ENCODE measurements around the gene CSKMT. TPM values are rescaled to one million over a fixed set of nuclear protein-coding genes. Genes with fewer than 3 reads are reported as not detected.
A peak's percentile ranks its signal among the peaks of the same experiment; 100 is the strongest.

The CSKMT gene
- total RNA-seq, 4 donors from 2014 or later: 1.1 to 10.5 (median 7.0) TPM

DNA sequence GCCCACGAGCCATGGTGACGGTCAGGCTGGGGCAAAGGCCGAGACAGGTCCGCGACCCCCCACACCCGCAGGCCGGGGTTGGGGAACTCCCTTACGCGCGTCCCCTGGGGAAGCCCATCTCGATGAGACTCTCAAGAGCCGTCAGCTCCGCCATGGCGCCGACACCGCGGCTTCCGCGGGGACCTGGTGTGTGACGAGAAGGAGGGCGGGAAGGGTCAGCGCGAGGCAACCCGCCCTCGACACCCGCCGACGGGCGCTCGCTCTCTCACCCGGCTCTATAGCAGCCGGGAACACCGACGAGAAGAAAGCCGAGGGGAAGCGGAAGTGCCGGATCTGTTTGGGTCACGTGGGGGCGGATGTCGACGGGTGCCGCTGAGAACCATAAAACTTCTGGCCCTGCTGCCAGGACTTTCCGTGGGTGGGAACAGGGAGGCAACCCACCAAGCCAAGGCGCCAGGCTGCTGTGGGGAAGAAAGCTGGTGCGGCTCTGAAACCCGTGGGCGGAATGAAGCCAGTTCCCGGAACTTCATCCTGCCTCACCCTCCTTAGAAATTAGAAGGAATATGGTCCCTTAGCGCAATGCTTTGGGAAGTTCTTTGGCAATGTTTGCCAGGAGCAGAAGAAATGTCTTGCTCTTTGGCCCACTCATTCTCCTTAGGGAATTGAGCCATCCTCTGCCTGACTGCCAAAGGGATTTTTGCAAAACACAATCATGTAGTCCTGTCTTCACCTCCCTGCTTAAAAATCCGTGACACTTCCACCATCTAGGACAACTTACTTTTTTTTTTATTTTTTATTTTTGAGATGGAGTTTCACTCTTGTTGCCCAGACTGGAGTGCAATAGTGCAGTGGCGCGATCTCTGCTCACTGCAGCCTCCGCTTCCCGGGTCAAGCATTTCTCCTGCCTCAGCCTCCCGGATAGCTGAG lies 13.9 kb downstream of the CSKMT start, which contains the start of gene UBXN1:
Gene UBXN1 (minus strand): TSS at position 304 of the 927 bp plus-strand sequence. CDS start 150 bp downstream, at position 154.
- Histone ChIP-seq H3K27ac (peak within 1 kb of the TSS; percentile 91 to 96 (median 94)), H3K27me3 (no peaks in the 10 kb centered on the region), H3K36me3 (peaks cover 0 to 40% (median 9%) of the 10 kb centered on the region in 3 donors), H3K4me1 (peaks cover 12 to 63% (median 24%) of the 10 kb centered on the region in 3 donors), H3K4me3 (peak within 1 kb of the TSS; percentile 78 to 100 (median 86)), H3K9me3 (no peaks in the 10 kb centered on the region)
- intact Hi-C loops (cut with DNase I): no loop called here
- 8 to 21% methylated on average over 13 to 42 of the region's 55 CpGs for whole genome bisulfite sequencing, 2 donors
- TF ChIP-seq CTCF (IDR thresholded peaks at IDR 0.05) (peak in 1 of 6 experiments; percentile 21), POLR2A (IDR thresholded peaks at IDR 0.05) (peak in 2 of 4 donors; percentile 65 to 71)
- peak; percentile 36 for DNase-seq

- intact Hi-C loops (cut with DNase I): no loop called here
- Histone ChIP-seq H3K36me3 (peaks cover 0 to 22% (median 9%) of the 10 kb centered on the region in 3 donors), H3K27me3 (no peaks in the 10 kb centered on the region), H3K4me3 (no peak overlapping the region), H3K27ac (peak overlapping the region; percentile 14 to 95 (median 68)), H3K9me3 (no peaks in the 10 kb centered on the region), H3K4me1 (peaks cover 12 to 50% (median 24%) of the 10 kb centered on the region in 3 donors)
- TF ChIP-seq POLR2A (IDR thresholded peaks at IDR 0.05): no peak
- TF ChIP-seq CTCF (IDR thresholded peaks at IDR 0.05): peak; percentile 31 to 75 (median 60)
- DNase-seq: no peak
- WGBS, 2 donors: 30 to 31% methylated on average over 4 of the region's 4 CpGs
These were observed 15.7 kb downstream of the CSKMT start for GRCh38 chr11:62680825-62681240.

GRCh38 chr11:62682518-62682917 lies 17.4 kb downstream of the CSKMT start:
- Histone ChIP-seq H3K27me3 (peaks cover 0 to 1% (median 0%) of the 10 kb centered on the region in 4 donors), H3K9me3 (no peaks in the 10 kb centered on the region), H3K36me3 (peaks cover 0 to 5% (median 4%) of the 10 kb centered on the region in 3 donors), H3K4me3 (no peak overlapping the region), H3K4me1 (peaks cover 12 to 37% (median 17%) of the 10 kb centered on the region in 3 donors), H3K27ac (no peak overlapping the region)
- 64 to 91% methylated on average over 5 to 7 of the region's 7 CpGs for WGBS, 2 donors
- TF ChIP-seq CTCF (IDR thresholded peaks at IDR 0.05): no peak
- TF ChIP-seq POLR2A (IDR thresholded peaks at IDR 0.05): no peak
- DNase-seq: no peak
- intact Hi-C loops (cut with DNase I): no loop called here

GRCh38 chr11:62687508-62688396 lies 22.6 kb downstream of the CSKMT start:
- intact Hi-C loops (cut with DNase I): no loop called here
- 89 to 95% methylated on average over 3 to 7 of the region's 74 CpGs for WGBS, 2 donors
- Histone ChIP-seq H3K36me3 (peaks cover 8 to 30% (median 9%) of the 10 kb centered on the region in 3 donors), H3K9me3 (no peaks in the 10 kb centered on the region), H3K4me1 (peaks cover 0 to 32% (median 8%) of the 10 kb centered on the region in 3 donors), H3K27me3 (peaks cover 0 to 10% (median 0%) of the 10 kb centered on the region in 4 donors), H3K27ac (peak overlapping the region; percentile 19 to 75 (median 62)), H3K4me3 (peak overlapping the region in 3 of 4 donors; percentile 26 to 58 (median 36))
- TF ChIP-seq CTCF (IDR thresholded peaks at IDR 0.05) (no peak), POLR2A (IDR thresholded peaks at IDR 0.05) (no peak)
- DNase-seq: no peak

All from esophagus squamous epithelium (tissue), 5 donors.